DND-41 (cell line): Measurements from ENCODE around the gene CAMKMT.

Source experiments
- ATAC-seq: fragments of 200-7000 bp; cut with Tn5 transposase; 3 replicates; pipeline ENCODE4 v1.9.1; 2021; ENCODE audit warnings: low read depth; ENCODE audit not compliant: insufficient read depth
- DNase-seq: peaks from one replicate; pipeline ENCODE4 v3.0.0-alpha.2; 2020
- H2AFZ ChIP-seq: 2 replicates; pipeline ENCODE4 v1.6.0; 2012; ENCODE audit warnings: low read depth, low read length
- H3K27ac ChIP-seq: 2 replicates; pipeline ENCODE4 v1.5.1; 2012; ENCODE audit warnings: low read length, inconsistent platforms
- H3K27me3 ChIP-seq: fragments of 200-600 bp; sonication (generic); 2 replicates; pipeline ENCODE4 v1.6.0; 2012; ENCODE audit warnings: low read length, mild to moderate bottlenecking, inconsistent platforms; ENCODE audit not compliant: insufficient read depth, poor library complexity
- H3K36me3 ChIP-seq: 2 replicates; pipeline ENCODE4 v1.5.1; 2012; ENCODE audit warnings: low read length, inconsistent platforms; ENCODE audit not compliant: insufficient read depth
- H3K4me1 ChIP-seq: 2 replicates; pipeline ENCODE4 v1.5.1; 2012; ENCODE audit warnings: mild to moderate bottlenecking, low read length; ENCODE audit not compliant: insufficient read depth
- H3K4me2 ChIP-seq: 2 replicates; pipeline ENCODE4 v1.6.0; 2012; ENCODE audit warnings: mild to moderate bottlenecking, moderate library complexity, low read length, inconsistent platforms; ENCODE audit not compliant: insufficient read depth
- H3K4me3 ChIP-seq, 2 experiments: fragments of 200-600 bp in 1 of 2; shearing (Covaris generic) in 1 of 2; 2 replicates each; pipeline ENCODE4 v1.5.1; 2012 to 2016; ENCODE audit warnings: inconsistent platforms in 2 of 2, low read length in 2 of 2, mild to moderate bottlenecking in 2 of 2, low read depth in 1 of 2, moderate library complexity in 1 of 2
- H3K79me2 ChIP-seq: 2 replicates; pipeline ENCODE4 v1.6.0; 2012; ENCODE audit warnings: low read length, inconsistent platforms; ENCODE audit not compliant: insufficient read depth
- H3K9ac ChIP-seq: 2 replicates; pipeline ENCODE4 v1.6.0; 2012; ENCODE audit warnings: low read depth, mild to moderate bottlenecking, inconsistent platforms, low read length, moderate library complexity
- H3K9me3 ChIP-seq: 2 replicates; pipeline ENCODE4 v1.5.1; 2012; ENCODE audit warnings: low read length, moderate library complexity, mild to moderate bottlenecking, inconsistent platforms; ENCODE audit not compliant: insufficient read depth, severe bottlenecking
- H4K20me1 ChIP-seq: 2 replicates; pipeline ENCODE4 v1.6.0; 2012; ENCODE audit warnings: low read length; ENCODE audit not compliant: insufficient read depth
- CTCF ChIP-seq: IDR thresholded peaks from 2 replicates; pipeline ENCODE4 v1.5.1; 2012; ENCODE audit warnings: borderline replicate concordance, low read length, moderate library complexity, mild to moderate bottlenecking; ENCODE audit not compliant: poor library complexity, severe bottlenecking; ENCODE audit errors: extremely low read depth
- EZH2 ChIP-seq: IDR thresholded peaks from 3 replicates; pipeline ENCODE4 v1.6.1; 2012; ENCODE audit warnings: borderline replicate concordance, low read depth, mild to moderate bottlenecking, moderate library complexity, low read length, inconsistent platforms; ENCODE audit not compliant: severe bottlenecking

CAMKMT gene

GRCh38 chr2:44543773-44544725, 182.3 kb downstream of the CAMKMT start:
- Histone ChIP-seq H3K4me2 (no peak overlapping the region), H3K27ac (no peak overlapping the region)

GRCh38 chr2:44545005-44545404, 183.3 kb downstream of the CAMKMT start:
- H3K4me2 ChIP-seq: no peak overlapping the region
- H2AFZ ChIP-seq: no peak overlapping the region
- no peak for ATAC-seq
- H3K79me2 ChIP-seq: no peaks in the 10 kb centered on the region
- H3K27me3 ChIP-seq: no peaks in the 10 kb centered on the region
- no peak overlapping the region for H3K9ac ChIP-seq
- no peaks in the 10 kb centered on the region for H3K9me3 ChIP-seq
- no peak overlapping the region for H3K27ac ChIP-seq
- H3K36me3 ChIP-seq: no peaks in the 10 kb centered on the region
- H3K4me3 ChIP-seq: no peak overlapping the region
- DNase-seq: no peak
- H3K4me1 ChIP-seq: no peaks in the 10 kb centered on the region
- no peak for TF ChIP-seq EZH2
- TF ChIP-seq CTCF: no peak
- H4K20me1 ChIP-seq: no peaks in the 10 kb centered on the region

More at GRCh38 chr2:44543773-44544725, 182.3 kb downstream of the CAMKMT start:
- Histone ChIP-seq H2AFZ (no peak overlapping the region), H3K9me3 (no peaks in the 10 kb centered on the region), H3K27me3 (no peaks in the 10 kb centered on the region), H3K79me2 (no peaks in the 10 kb centered on the region), H3K36me3 (no peaks in the 10 kb centered on the region), H3K4me3 (no peak overlapping the region), H3K4me1 (no peaks in the 10 kb centered on the region), H3K9ac (no peak overlapping the region), H4K20me1 (no peaks in the 10 kb centered on the region)
- no peak for DNase-seq
- ATAC-seq: no peak
- TF ChIP-seq CTCF: no peak

GRCh38 chr2:44546459-44547127, 184.8 kb downstream of the CAMKMT start:
- TF ChIP-seq CTCF (no peak), EZH2 (no peak)
- no peaks in the 10 kb centered on the region for H3K36me3 ChIP-seq
- H3K27ac ChIP-seq: no peak overlapping the region
- H3K9ac ChIP-seq: no peak overlapping the region
- H3K4me3 ChIP-seq: no peak overlapping the region
- H3K4me2 ChIP-seq: no peak overlapping the region
- DNase-seq: no peak
- no peaks in the 10 kb centered on the region for H3K9me3 ChIP-seq
- ATAC-seq: no peak
- no peaks in the 10 kb centered on the region for H3K79me2 ChIP-seq
- no peak overlapping the region for H2AFZ ChIP-seq
- no peaks in the 10 kb centered on the region for H3K4me1 ChIP-seq
- H4K20me1 ChIP-seq: no peaks in the 10 kb centered on the region
- no peaks in the 10 kb centered on the region for H3K27me3 ChIP-seq
